Neural crest cell (in vitro differentiated cells): Measurements from ENCODE around the gene EMCN. TPM values are rescaled to one million over a fixed set of nuclear protein-coding genes. Genes with fewer than 3 reads are reported as not detected.

ENCODE experiments used
- DNase-seq: peaks from one replicate; pipeline ENCODE4 v3.0.0; 2021; ENCODE audit warnings: low read depth, mixed read lengths, low spot score
- H3K27ac Mint-ChIP-seq: one replicate; pipeline ENCODE4 v1.8.0; 2021; ENCODE audit warnings: mild to moderate bottlenecking, mixed read lengths; ENCODE audit not compliant: unreplicated experiment
- H3K27me3 Mint-ChIP-seq: 2 replicates; pipeline ENCODE4 v1.8.0; 2021; ENCODE audit warnings: low read depth, mild to moderate bottlenecking, mixed read lengths
- H3K36me3 Mint-ChIP-seq: 2 replicates; pipeline ENCODE4 v1.8.0; 2021; ENCODE audit warnings: low read depth, mild to moderate bottlenecking, mixed read lengths
- H3K4me1 Mint-ChIP-seq: 2 replicates; pipeline ENCODE4 v1.8.0; 2021; ENCODE audit warnings: mixed read lengths
- H3K4me3 Mint-ChIP-seq: one replicate; pipeline ENCODE4 v1.8.0; 2021; ENCODE audit warnings: mild to moderate bottlenecking, mixed read lengths
- H3K9me3 Mint-ChIP-seq: 2 replicates; pipeline ENCODE4 v1.8.0; 2021; ENCODE audit warnings: mixed read lengths
- CTCF ChIP-seq: fragments of 200-600 bp; sonication (generic); conservative IDR thresholded peaks from 2 replicates; pipeline ENCODE4 v1.5.0; 2021; ENCODE audit warnings: antibody characterized with exemption, mild to moderate bottlenecking
- total RNA-seq: library from RNA; stranded (reverse); gene quantifications from 2 replicates; pipeline ENCODE4 v1.2.1, GENCODE V29; 2021

EMCN gene
- total RNA-seq, 1 donor from 2014 or later: not detected

GRCh38 chr4:100421361-100421978, 96.4 kb downstream of the EMCN start:
- no peak overlapping the region for H3K4me3 Mint-ChIP-seq
- peak; percentile 67 for TF ChIP-seq CTCF
- DNase-seq: no peak
- no peaks in the 10 kb centered on the region for H3K4me1 Mint-ChIP-seq
- H3K9me3 Mint-ChIP-seq: no peaks in the 10 kb centered on the region
- H3K27me3 Mint-ChIP-seq: no peaks in the 10 kb centered on the region
- no peaks in the 10 kb centered on the region for H3K36me3 Mint-ChIP-seq
- no peak overlapping the region for H3K27ac Mint-ChIP-seq

DNA sequence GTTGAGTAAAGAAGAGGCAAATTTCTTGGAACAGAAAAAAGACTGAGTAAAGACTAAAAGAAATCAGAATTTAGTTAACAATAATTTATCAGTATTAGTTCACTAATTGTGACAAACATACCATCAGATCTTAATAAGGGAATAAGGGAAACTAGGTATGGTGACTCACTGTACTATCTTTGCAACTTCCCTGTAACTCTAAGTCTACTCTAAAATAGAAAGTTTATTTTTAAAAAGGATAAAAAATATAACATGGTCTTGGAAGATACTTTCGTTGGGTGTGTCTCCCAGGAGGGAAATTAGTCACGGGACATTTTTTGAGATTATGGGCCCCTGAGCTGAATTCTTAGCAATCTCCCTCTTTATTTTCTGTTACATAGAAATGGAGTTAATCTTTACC, 97.3 kb downstream of the EMCN start:
- Mint-ChIP-seq H3K4me1 (no peaks in the 10 kb centered on the region), H3K27me3 (no peaks in the 10 kb centered on the region), H3K9me3 (no peaks in the 10 kb centered on the region), H3K36me3 (no peaks in the 10 kb centered on the region), H3K27ac (no peak overlapping the region), H3K4me3 (no peak overlapping the region)
- TF ChIP-seq CTCF: no peak
- no peak for DNase-seq

DNA sequence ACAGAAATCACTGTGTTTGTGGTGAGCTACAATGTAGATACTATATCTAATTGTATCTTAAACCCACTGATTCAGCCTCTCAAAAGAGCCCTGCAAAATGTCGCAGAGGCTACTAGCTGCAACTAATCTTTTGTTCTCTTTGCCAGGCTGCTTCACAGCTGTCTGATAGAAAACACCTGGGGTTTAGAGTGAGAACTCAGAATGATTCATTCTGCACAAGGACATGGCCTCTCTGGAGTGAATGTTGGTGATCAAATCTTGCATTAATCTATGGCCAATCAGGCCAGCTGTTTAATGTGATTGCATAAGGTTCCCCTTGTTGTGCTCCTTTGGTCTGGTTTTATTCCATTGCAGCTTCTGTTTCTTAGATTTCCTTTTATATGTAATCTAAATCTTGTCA, 100.3 kb downstream of the EMCN start:
- no peaks in the 10 kb centered on the region for H3K4me1 Mint-ChIP-seq

GRCh38 chr4:100414016-100414790, 103.6 kb downstream of the EMCN start:
- Mint-ChIP-seq H3K27me3 (no peaks in the 10 kb centered on the region), H3K4me3 (no peak overlapping the region), H3K9me3 (no peaks in the 10 kb centered on the region), H3K36me3 (no peaks in the 10 kb centered on the region), H3K4me1 (no peaks in the 10 kb centered on the region), H3K27ac (no peak overlapping the region)
- DNase-seq: no peak
- no peak for TF ChIP-seq CTCF

More for the DNA sequence above, 100.3 kb downstream of the EMCN start:
- Mint-ChIP-seq H3K27me3 (no peaks in the 10 kb centered on the region), H3K4me3 (no peak overlapping the region), H3K27ac (no peak overlapping the region), H3K36me3 (no peaks in the 10 kb centered on the region), H3K9me3 (no peaks in the 10 kb centered on the region)
- DNase-seq: no peak
- no peak for TF ChIP-seq CTCF

- no peak for TF ChIP-seq CTCF
- Mint-ChIP-seq H3K4me1 (no peaks in the 10 kb centered on the region), H3K36me3 (no peaks in the 10 kb centered on the region), H3K27me3 (no peaks in the 10 kb centered on the region), H3K9me3 (no peaks in the 10 kb centered on the region), H3K4me3 (no peak overlapping the region), H3K27ac (no peak overlapping the region)
- no peak for DNase-seq
These were observed 126.0 kb downstream of the EMCN start for GRCh38 chr4:100391863-100392262.
